T-helper 9 cell (primary cell): ENCODE data around the gene INS.
"Not testable (repeated sequence)": the region's sequence is repeated elsewhere in the genome, so short reads cannot be mapped to it uniquely, and the experiment has no call there.

Source experiments
- DNase-seq: peaks from one replicate; pipeline ENCODE4 v3.0.0-alpha.2; 2020

Gene INS

GRCh38 chr11:2198621-2199365, 37.8 kb upstream of the INS start:
- no peak for DNase-seq

- DNase-seq, result no peak
Measured at GRCh38 chr11:2197771-2198520, 36.9 kb upstream of the INS start.

- peak; percentile 54 for DNase-seq
Measured at GRCh38 chr11:2196970-2197770, 36.2 kb upstream of the INS start.

GRCh38 chr11:2195756-2196088, 34.7 kb upstream of the INS start:
- DNase-seq, result no peak

- peak; percentile 46 for DNase-seq
Measured at GRCh38 chr11:2194877-2195755, 34.1 kb upstream of the INS start.

GRCh38 chr11:2193888-2194595, 33.0 kb upstream of the INS start:
- DNase-seq, result not testable (repeated sequence)

GRCh38 chr11:2193099-2193887, 32.3 kb upstream of the INS start:
- DNase-seq, result no peak

GRCh38 chr11:2192435-2192834, 31.4 kb upstream of the INS start:
- DNase-seq, result no peak

DNA sequence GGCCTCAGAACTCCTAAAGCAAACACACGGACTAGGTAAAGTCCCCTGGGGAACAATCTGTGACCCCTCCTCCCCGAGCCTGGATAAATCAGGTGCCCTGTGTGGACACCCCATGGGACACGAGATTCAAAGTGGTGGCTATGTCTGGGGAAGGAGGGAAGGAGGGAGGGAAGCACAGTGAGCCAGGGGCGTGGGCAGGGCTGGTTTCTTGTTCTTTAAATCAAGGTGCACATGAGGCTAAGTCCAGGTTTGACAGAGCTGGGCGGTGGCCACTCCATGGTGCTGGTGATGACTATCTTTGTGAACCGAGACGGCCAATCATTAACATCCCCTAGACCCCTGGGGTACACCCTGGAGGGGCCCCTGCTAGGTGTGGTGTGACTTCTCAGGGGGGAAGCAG, 30.9 kb upstream of the INS start:
- no peak for DNase-seq

GRCh38 chr11:2190657-2191471, 29.9 kb upstream of the INS start:
- DNase-seq, result no peak

GRCh38 chr11:2189938-2190656, 29.1 kb upstream of the INS start:
- DNase-seq, result no peak

- no peak for DNase-seq
Measured at GRCh38 chr11:2188745-2189144, 27.7 kb upstream of the INS start.

- DNase-seq, result no peak
Measured at GRCh38 chr11:2187280-2187707, 26.3 kb upstream of the INS start.

GRCh38 chr11:2186669-2187279, 25.8 kb upstream of the INS start:
- DNase-seq, result peak; percentile 14

DNA sequence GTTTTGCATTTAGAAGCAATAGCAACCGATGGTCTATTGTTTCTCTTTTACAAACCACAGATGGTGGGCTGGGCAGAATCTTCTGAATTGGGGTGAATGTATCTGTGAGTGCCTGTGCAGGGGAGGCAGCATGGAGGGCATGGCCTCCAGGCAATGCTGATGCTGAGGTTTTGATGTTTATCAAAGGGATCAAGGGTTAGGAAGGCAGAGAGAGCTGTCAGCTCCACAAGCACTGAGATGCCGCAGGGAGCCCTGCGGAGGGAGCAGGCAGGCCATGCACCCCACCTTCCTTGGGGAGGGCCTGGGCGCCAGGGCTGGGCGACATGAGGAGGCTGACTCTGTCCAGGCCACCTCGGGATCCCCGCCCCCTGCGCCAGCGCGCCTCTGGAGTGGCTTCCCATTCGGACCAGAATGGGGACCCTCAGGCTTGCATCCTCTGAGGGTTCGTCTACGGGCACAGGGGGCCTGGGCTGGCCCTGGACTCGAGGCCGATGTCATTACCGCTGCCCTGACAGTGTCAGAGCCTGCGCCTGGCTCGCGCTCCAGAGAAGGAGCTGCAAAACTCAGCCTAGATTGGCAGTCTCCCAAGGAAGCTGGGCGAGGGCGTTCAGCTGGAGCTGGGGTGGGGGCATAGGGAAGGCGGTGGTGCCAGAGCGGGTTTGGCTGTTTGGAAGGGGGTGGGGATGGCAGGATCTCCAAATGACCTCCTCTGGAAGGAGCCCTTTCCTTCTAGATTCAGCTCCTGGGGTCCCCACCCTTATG, 24.5 kb upstream of the INS start:
- no peak for DNase-seq

- no peak for DNase-seq
Measured at GRCh38 chr11:2182692-2183474, 21.9 kb upstream of the INS start.

DNA sequence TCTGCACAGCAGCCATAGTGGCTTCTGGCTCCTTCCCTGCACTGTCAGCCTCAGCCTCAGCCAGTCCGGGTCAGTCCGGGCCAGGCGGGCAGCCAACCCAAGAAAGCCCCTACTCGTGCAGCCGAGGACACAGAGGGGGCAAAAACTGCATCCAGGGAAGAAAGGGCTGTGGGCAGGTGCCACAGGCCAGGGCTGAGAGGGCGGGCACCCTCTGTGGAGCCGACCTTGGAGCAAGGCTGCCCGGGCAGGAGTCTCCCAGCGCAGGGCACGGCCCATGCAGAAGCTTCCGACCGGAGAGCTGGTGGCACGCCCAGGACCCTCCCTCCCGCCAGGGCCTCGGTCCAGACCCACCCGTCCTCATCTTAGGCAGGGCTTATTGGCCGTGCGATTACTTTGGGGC, 21.1 kb upstream of the INS start:
- DNase-seq, result no peak
